DMS 273 (cell line): Measurements from ENCODE around the gene DMGDH.
A peak's percentile ranks its signal among the peaks of the same experiment; 100 is the strongest.

Source experiments
- DNase-seq: peaks from one replicate; lab custom pipeline; 2025; ENCODE audit not compliant: unreplicated experiment; lab: John Stamatoyannopoulos, UW

The DMGDH gene

GRCh38 chr5:79069488-79070349 lies at the start of gene DMGDH, which contains the start of gene BHMT2:
Gene DMGDH, minus strand, starts transcription at chr5:79069674. Its CDS starts 54 bp downstream, at chr5:79069620.
Gene BHMT2, plus strand, starts transcription at chr5:79069767. Its CDS starts 16 bp downstream, at chr5:79069783.
- no peak for DNase-seq

GRCh38 chr5:79112703-79113058 lies 43.2 kb upstream of the DMGDH start:
- DNase-seq, result no peak

- no peak for DNase-seq
These were observed 42.7 kb upstream of the DMGDH start for GRCh38 chr5:79111960-79112702.

- no peak for DNase-seq
These were observed 42.0 kb upstream of the DMGDH start, which contains the start of gene BHMT for GRCh38 chr5:79111387-79111959. Gene BHMT, plus strand, starts transcription at chr5:79111809. Its CDS starts 77 bp downstream, at chr5:79111886.

GRCh38 chr5:79109527-79110492 lies 40.3 kb upstream of the DMGDH start:
- DNase-seq, result peak; percentile 26

- no peak for DNase-seq
These were observed 39.3 kb upstream of the DMGDH start for GRCh38 chr5:79108792-79109191.

GRCh38 chr5:79108086-79108485 lies 38.6 kb upstream of the DMGDH start:
- DNase-seq, result no peak

GRCh38 chr5:79107020-79107796 lies 37.7 kb upstream of the DMGDH start:
- DNase-seq, result no peak

- no peak for DNase-seq
These were observed 36.4 kb upstream of the DMGDH start for GRCh38 chr5:79105868-79106267.

- peak; percentile 96 for DNase-seq
These were observed 24.3 kb upstream of the DMGDH start for GRCh38 chr5:79093762-79094161.

GRCh38 chr5:79091064-79091463 lies 21.6 kb upstream of the DMGDH start:
- no peak for DNase-seq

- DNase-seq, result no peak
These were observed 19.0 kb upstream of the DMGDH start for GRCh38 chr5:79088507-79088906.

GRCh38 chr5:79086116-79086515 lies 16.6 kb upstream of the DMGDH start:
- no peak for DNase-seq

GRCh38 chr5:79081779-79082178 lies 12.3 kb upstream of the DMGDH start:
- DNase-seq, result no peak

GRCh38 chr5:79080804-79081203 lies 11.3 kb upstream of the DMGDH start:
- DNase-seq, result no peak

GRCh38 chr5:79077680-79078365 lies 8.3 kb upstream of the DMGDH start:
- DNase-seq, result no peak

- no peak for DNase-seq
These were observed 7.3 kb upstream of the DMGDH start for GRCh38 chr5:79076819-79077218.

- peak; percentile 34 for DNase-seq
These were observed 6.4 kb upstream of the DMGDH start for GRCh38 chr5:79075646-79076426.
